Activated T-cell treated with anti-CD3 and anti-CD28 coated beads, Interleukin-2, amount 50 U/mL, for 24 hours (primary cell): ENCODE measurements around the gene CT83.

Experiments
- DNase-seq: peaks from one replicate; pipeline ENCODE4 v3.0.0-alpha.2; 2020
- H3K27ac Mint-ChIP-seq: 2 replicates; pipeline ENCODE4 v1.8.0; 2020; ENCODE audit warnings: mild to moderate bottlenecking, mixed read lengths
- H3K27me3 Mint-ChIP-seq: 2 replicates; pipeline ENCODE4 v1.8.0; 2020; ENCODE audit warnings: mixed read lengths
- H3K36me3 Mint-ChIP-seq: 2 replicates; pipeline ENCODE4 v1.8.0; 2020; ENCODE audit warnings: low read depth, mixed read lengths
- H3K4me1 Mint-ChIP-seq: 2 replicates; pipeline ENCODE4 v1.8.0; 2020; ENCODE audit warnings: low read depth, mixed read lengths
- H3K4me3 Mint-ChIP-seq: 2 replicates; pipeline ENCODE4 v1.8.0; 2020; ENCODE audit warnings: mild to moderate bottlenecking, moderate library complexity, mixed read lengths
- H3K9me3 Mint-ChIP-seq: 2 replicates; pipeline ENCODE4 v1.8.0; 2020; ENCODE audit warnings: mixed read lengths

Gene CT83

GRCh38 chrX:116462822-116463221 is at the start of gene CT83:
Gene CT83, minus strand, starts transcription at chrX:116462976. Its CDS starts 120 bp downstream, at chrX:116462856.
- Mint-ChIP-seq H3K36me3 (no peaks in the 10 kb centered on the region), H3K27me3 (peaks cover 3% of the 10 kb centered on the region), H3K4me3 (no peak within 1 kb of the TSS), H3K27ac (no peak within 1 kb of the TSS), H3K9me3 (no peaks in the 10 kb centered on the region), H3K4me1 (no peaks in the 10 kb centered on the region)
- no peak for DNase-seq

- no peaks in the 10 kb centered on the region for H3K27me3 Mint-ChIP-seq
- no peak for DNase-seq
Measured at GRCh38 chrX:116499780-116500179, 37.0 kb upstream of the CT83 start.

GRCh38 chrX:116493271-116493670 is 30.5 kb upstream of the CT83 start:
- no peaks in the 10 kb centered on the region for H3K4me1 Mint-ChIP-seq
- DNase-seq, result no peak
- no peaks in the 10 kb centered on the region for H3K27me3 Mint-ChIP-seq
- H3K36me3 Mint-ChIP-seq, result no peaks in the 10 kb centered on the region
- no peak overlapping the region for H3K27ac Mint-ChIP-seq
- no peak overlapping the region for H3K4me3 Mint-ChIP-seq
- H3K9me3 Mint-ChIP-seq, result no peaks in the 10 kb centered on the region

More at GRCh38 chrX:116499780-116500179, 37.0 kb upstream of the CT83 start:
- no peak overlapping the region for H3K4me3 Mint-ChIP-seq
- no peaks in the 10 kb centered on the region for H3K9me3 Mint-ChIP-seq
- no peaks in the 10 kb centered on the region for H3K4me1 Mint-ChIP-seq
- H3K36me3 Mint-ChIP-seq, result no peaks in the 10 kb centered on the region
- no peak overlapping the region for H3K27ac Mint-ChIP-seq

- Mint-ChIP-seq H3K36me3 (no peaks in the 10 kb centered on the region), H3K9me3 (no peaks in the 10 kb centered on the region), H3K27me3 (no peaks in the 10 kb centered on the region), H3K4me3 (no peak overlapping the region), H3K4me1 (no peaks in the 10 kb centered on the region), H3K27ac (no peak overlapping the region)
- no peak for DNase-seq
Measured at GRCh38 chrX:116490104-116490503, 27.3 kb upstream of the CT83 start.

DNA sequence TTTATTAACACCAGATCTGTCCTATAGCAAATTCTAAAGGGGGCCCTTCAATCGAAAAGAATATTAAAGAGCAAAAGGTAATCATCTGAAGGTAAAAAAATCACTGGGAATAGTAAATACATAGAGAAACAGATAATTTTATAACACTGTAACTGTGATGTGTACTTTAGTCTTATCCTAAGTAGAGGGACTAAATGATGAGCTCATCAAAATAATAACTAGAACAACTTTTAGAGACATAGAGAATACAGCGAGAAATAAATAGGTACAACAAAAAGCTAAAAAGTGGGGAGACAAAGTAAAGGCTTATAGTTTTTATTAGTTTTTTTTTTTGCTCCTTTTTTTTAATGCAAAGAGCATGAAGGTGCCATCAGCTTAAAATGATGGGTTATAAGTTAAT is 17.3 kb upstream of the CT83 start:
- Mint-ChIP-seq H3K27me3 (peaks cover 10% of the 10 kb centered on the region), H3K4me3 (no peak overlapping the region), H3K4me1 (no peaks in the 10 kb centered on the region), H3K9me3 (no peaks in the 10 kb centered on the region), H3K27ac (no peak overlapping the region), H3K36me3 (no peaks in the 10 kb centered on the region)
- DNase-seq, result no peak

DNA sequence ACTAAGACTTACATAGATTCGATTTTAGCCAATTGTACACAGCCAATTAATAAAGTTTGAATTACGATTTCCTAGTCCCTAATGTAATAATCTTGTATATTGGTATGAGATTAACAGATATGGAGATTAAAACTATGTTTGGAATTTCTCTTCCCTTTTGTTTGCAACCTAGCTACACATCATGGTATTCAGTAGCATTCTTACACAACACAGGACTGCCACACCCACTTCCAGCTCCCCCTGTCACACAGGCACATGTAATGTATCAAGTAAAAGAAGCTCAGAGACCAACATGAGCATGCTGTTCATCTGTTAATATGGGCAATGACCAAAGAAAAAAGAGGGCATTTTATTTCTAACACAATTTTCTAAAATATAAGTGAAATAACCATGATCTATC is 13.6 kb downstream of the CT83 start:
- no peaks in the 10 kb centered on the region for H3K4me1 Mint-ChIP-seq
- H3K27ac Mint-ChIP-seq, result no peak overlapping the region
- H3K4me3 Mint-ChIP-seq, result no peak overlapping the region
- H3K9me3 Mint-ChIP-seq, result no peaks in the 10 kb centered on the region
- no peaks in the 10 kb centered on the region for H3K27me3 Mint-ChIP-seq
- no peak for DNase-seq
- H3K36me3 Mint-ChIP-seq, result no peaks in the 10 kb centered on the region

DNA sequence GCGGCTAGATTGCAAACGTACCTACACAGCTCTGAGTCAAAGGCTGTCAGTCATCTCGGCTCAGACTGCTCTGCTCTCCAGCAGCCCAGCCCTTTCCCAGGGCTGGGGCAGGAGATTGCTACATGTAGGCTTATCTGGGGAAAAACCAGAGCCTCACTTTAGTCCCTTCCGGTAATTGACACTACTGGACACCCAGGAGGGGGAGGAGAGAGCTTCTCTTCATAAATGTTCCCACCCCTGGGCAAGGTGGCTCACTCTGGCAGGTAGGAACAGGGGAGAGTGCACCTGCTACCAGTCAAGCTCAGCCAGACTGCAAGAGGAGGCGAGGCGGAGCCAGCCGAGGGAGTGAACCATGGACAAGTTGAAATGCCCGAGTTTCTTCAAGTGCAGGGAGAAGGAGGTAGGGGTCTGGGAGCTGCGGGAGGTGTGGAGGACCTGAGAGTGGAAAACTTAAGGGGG is 26.4 kb downstream of the CT83 start, which contains the start of gene SLC6A14:
SLC6A14 (plus strand) TSS at position 249 of the 459 bp plus-strand sequence; CDS start at position 353, 104 bp downstream.
- Mint-ChIP-seq H3K27ac (no peak within 1 kb of the TSS), H3K9me3 (no peaks in the 10 kb centered on the region), H3K4me1 (no peaks in the 10 kb centered on the region), H3K36me3 (no peaks in the 10 kb centered on the region), H3K27me3 (peaks cover 9% of the 10 kb centered on the region), H3K4me3 (no peak within 1 kb of the TSS)
- no peak for DNase-seq

- no peaks in the 10 kb centered on the region for H3K36me3 Mint-ChIP-seq
Measured at GRCh38 chrX:116435597-116435996, 27.2 kb downstream of the CT83 start.

DNA sequence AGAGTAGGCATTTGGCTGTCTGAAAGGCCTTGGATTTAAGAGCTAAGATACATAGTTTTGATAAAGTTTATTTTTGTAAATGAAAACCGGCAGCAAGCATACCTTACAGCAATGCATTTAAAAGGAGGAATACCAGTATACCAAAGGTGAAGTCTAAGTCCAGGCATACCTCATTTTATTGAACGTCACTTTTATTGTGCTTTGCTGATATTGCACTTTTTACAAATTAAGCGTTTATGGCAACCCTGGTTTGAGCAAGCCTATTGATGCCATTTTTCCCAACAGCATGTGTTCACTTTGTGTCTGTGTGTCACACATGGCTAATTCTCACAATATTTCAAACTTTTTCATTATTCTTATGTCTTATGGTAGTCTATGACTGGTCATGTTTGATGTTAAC is 34.8 kb downstream of the CT83 start:
- Mint-ChIP-seq H3K4me3 (no peak overlapping the region), H3K36me3 (no peaks in the 10 kb centered on the region), H3K4me1 (no peaks in the 10 kb centered on the region), H3K27me3 (peaks cover 6% of the 10 kb centered on the region), H3K9me3 (no peaks in the 10 kb centered on the region), H3K27ac (no peak overlapping the region)
- no peak for DNase-seq

More at GRCh38 chrX:116435597-116435996, 27.2 kb downstream of the CT83 start:
- Mint-ChIP-seq H3K27ac (no peak overlapping the region), H3K4me3 (no peak overlapping the region), H3K9me3 (no peaks in the 10 kb centered on the region), H3K4me1 (no peaks in the 10 kb centered on the region), H3K27me3 (peaks cover 9% of the 10 kb centered on the region)
- DNase-seq, result no peak

GRCh38 chrX:116417968-116418367 is 44.8 kb downstream of the CT83 start:
- no peak for DNase-seq
- H3K9me3 Mint-ChIP-seq, result no peaks in the 10 kb centered on the region
- H3K4me1 Mint-ChIP-seq, result no peaks in the 10 kb centered on the region
- no peaks in the 10 kb centered on the region for H3K36me3 Mint-ChIP-seq
- no peak overlapping the region for H3K27ac Mint-ChIP-seq
- peaks cover 9% of the 10 kb centered on the region for H3K27me3 Mint-ChIP-seq
- no peak overlapping the region for H3K4me3 Mint-ChIP-seq

DNA sequence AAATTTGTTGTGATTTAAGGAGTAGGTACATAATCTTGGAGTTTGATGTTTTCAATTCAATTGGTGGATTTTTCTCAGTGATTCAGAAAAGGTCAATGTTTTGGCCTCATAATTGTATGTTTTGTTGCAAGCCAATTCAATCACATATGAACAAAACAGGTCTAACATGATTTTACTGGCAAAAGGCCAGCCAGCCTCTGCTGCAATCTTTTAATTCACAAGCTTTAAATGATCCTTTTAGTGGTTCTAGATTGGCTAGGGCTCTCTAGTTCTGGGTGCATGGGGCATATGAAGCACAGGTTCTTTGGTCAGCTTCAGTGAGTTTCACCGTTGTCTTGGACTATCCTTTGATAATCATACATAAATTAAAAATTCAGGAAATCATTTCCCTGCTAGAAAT is 45.6 kb downstream of the CT83 start:
- H3K9me3 Mint-ChIP-seq, result no peaks in the 10 kb centered on the region
- H3K27me3 Mint-ChIP-seq, result peaks cover 2% of the 10 kb centered on the region
- no peak overlapping the region for H3K4me3 Mint-ChIP-seq
- H3K36me3 Mint-ChIP-seq, result no peaks in the 10 kb centered on the region
- no peak for DNase-seq
- H3K27ac Mint-ChIP-seq, result no peak overlapping the region
- no peaks in the 10 kb centered on the region for H3K4me1 Mint-ChIP-seq

- Mint-ChIP-seq H3K27ac (no peak overlapping the region), H3K4me1 (no peaks in the 10 kb centered on the region), H3K9me3 (peaks cover 7% of the 10 kb centered on the region), H3K4me3 (no peak overlapping the region), H3K36me3 (no peaks in the 10 kb centered on the region), H3K27me3 (peaks cover 19% of the 10 kb centered on the region)
- no peak for DNase-seq
Measured at GRCh38 chrX:116413273-116413672, 49.5 kb downstream of the CT83 start.
